ENCODE data around the gene MYT1.

DNA sequence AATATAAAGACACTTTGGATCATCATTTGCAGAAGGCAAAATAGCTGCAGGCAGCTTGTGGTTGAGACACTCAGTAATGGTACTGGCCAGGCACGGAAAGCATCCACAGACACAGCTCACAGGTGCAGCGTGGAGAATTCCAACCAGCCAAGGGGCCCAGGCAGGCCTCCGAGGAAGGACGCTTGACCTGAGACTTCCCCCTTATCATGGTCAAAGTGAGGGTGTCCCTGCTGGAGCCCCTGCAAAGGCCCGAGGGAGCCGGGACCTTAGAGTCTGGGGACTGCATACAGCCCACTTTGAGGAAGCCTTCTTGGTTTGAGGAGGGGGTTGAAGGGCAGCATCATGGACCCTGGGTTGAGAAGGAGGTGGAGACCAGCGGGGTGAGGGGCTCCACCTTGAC, 15.1 kb upstream of the MYT1 start:
- TF ChIP-seq, protein P1, sequence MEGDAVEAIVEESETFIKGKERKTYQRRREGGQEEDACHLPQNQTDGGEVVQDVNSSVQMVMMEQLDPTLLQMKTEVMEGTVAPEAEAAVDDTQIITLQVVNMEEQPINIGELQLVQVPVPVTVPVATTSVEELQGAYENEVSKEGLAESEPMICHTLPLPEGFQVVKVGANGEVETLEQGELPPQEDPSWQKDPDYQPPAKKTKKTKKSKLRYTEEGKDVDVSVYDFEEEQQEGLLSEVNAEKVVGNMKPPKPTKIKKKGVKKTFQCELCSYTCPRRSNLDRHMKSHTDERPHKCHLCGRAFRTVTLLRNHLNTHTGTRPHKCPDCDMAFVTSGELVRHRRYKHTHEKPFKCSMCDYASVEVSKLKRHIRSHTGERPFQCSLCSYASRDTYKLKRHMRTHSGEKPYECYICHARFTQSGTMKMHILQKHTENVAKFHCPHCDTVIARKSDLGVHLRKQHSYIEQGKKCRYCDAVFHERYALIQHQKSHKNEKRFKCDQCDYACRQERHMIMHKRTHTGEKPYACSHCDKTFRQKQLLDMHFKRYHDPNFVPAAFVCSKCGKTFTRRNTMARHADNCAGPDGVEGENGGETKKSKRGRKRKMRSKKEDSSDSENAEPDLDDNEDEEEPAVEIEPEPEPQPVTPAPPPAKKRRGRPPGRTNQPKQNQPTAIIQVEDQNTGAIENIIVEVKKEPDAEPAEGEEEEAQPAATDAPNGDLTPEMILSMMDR (conservative IDR thresholded peaks at IDR 0.05), result no peak
- no peak for TF ChIP-seq ZFX (IDR thresholded peaks at IDR 0.05)
